ENCODE data around the gene BHLHE40. TPM values are rescaled to one million over a fixed set of nuclear protein-coding genes. Genes with fewer than 3 reads are reported as not detected.
A peak's percentile ranks its signal among the peaks of the same experiment; 100 is the strongest.
"Not testable (repeated sequence)": the region's sequence is repeated elsewhere in the genome, so short reads cannot be mapped to it uniquely, and the experiment has no call there.

BHLHE40 gene
- total RNA-seq, 2 donors from 2014 or later = 228 to 369 TPM

GRCh38 chr3:4954256-4955000 is 24.8 kb upstream of the BHLHE40 start:
- Mint-ChIP-seq H3K36me3 (peaks cover 14 to 18% of the 10 kb centered on the region in 2 donors), H3K9me3 (peaks cover 4 to 16% of the 10 kb centered on the region in 2 donors), H3K27ac (no peak overlapping the region)
- DNase-seq (ENCODE audit: low spot score in 2 of 2) = no peak
- ATAC-seq = no peak

- Mint-ChIP-seq H3K36me3 (peaks cover 14 to 19% of the 10 kb centered on the region in 2 donors), H3K9me3 (peaks cover 4 to 16% of the 10 kb centered on the region in 2 donors), H3K27ac (peak overlapping the region; percentile 22 to 69)
- ATAC-seq = no peak
- DNase-seq (ENCODE audit: low spot score in 2 of 2) = no peak
These were observed 23.1 kb upstream of the BHLHE40 start for GRCh38 chr3:4956099-4956498.

- Mint-ChIP-seq H3K27ac (no peak overlapping the region), H3K9me3 (peaks cover 4 to 16% of the 10 kb centered on the region in 2 donors), H3K36me3 (peaks cover 14 to 19% of the 10 kb centered on the region in 2 donors)
- no peak for DNase-seq (ENCODE audit: low spot score in 2 of 2)
- ATAC-seq = no peak
These were observed 22.5 kb upstream of the BHLHE40 start for GRCh38 chr3:4956738-4957137.

GRCh38 chr3:4957978-4958377 is 21.3 kb upstream of the BHLHE40 start:
- peaks cover 14 to 19% of the 10 kb centered on the region in 2 donors for H3K36me3 Mint-ChIP-seq
- no peak overlapping the region for H3K27ac Mint-ChIP-seq

GRCh38 chr3:4959180-4959579 is 20.1 kb upstream of the BHLHE40 start:
- H3K27ac Mint-ChIP-seq = no peak overlapping the region
- H3K9me3 Mint-ChIP-seq = peaks cover 4 to 21% of the 10 kb centered on the region in 2 donors
- peaks cover 14 to 19% of the 10 kb centered on the region in 2 donors for H3K36me3 Mint-ChIP-seq
- DNase-seq (ENCODE audit: low spot score in 2 of 2) (no peak), ATAC-seq (no peak)

More at GRCh38 chr3:4957978-4958377, 21.3 kb upstream of the BHLHE40 start:
- peaks cover 4 to 16% of the 10 kb centered on the region in 2 donors for H3K9me3 Mint-ChIP-seq
- ATAC-seq = no peak
- no peak for DNase-seq (ENCODE audit: low spot score in 2 of 2)

- not testable (repeated sequence) for DNase-seq (ENCODE audit: low spot score in 2 of 2); ATAC-seq; H3K27ac Mint-ChIP-seq
- peaks cover 26 to 32% of the 10 kb centered on the region in 2 donors for H3K36me3 Mint-ChIP-seq
- H3K9me3 Mint-ChIP-seq = peaks cover 9 to 24% of the 10 kb centered on the region in 2 donors
These were observed 17.4 kb upstream of the BHLHE40 start for GRCh38 chr3:4961865-4962264.

- H3K27ac Mint-ChIP-seq = no peak overlapping the region
- DNase-seq (ENCODE audit: low spot score in 2 of 2) (no peak), ATAC-seq (no peak)
- peaks cover 31 to 35% of the 10 kb centered on the region in 2 donors for H3K36me3 Mint-ChIP-seq
- H3K9me3 Mint-ChIP-seq = peaks cover 20 to 23% of the 10 kb centered on the region in 2 donors
These were observed 15.3 kb upstream of the BHLHE40 start for GRCh38 chr3:4963669-4964570.

GRCh38 chr3:4966006-4966405 is 13.2 kb upstream of the BHLHE40 start:
- H3K27ac Mint-ChIP-seq; DNase-seq (ENCODE audit: low spot score in 2 of 2); ATAC-seq: not testable (repeated sequence)
- H3K9me3 Mint-ChIP-seq = peaks cover 20% of the 10 kb centered on the region in 2 donors
- H3K36me3 Mint-ChIP-seq = peaks cover 37 to 44% of the 10 kb centered on the region in 2 donors

GRCh38 chr3:4967683-4968082 is 11.6 kb upstream of the BHLHE40 start:
- not testable (repeated sequence) for H3K27ac Mint-ChIP-seq

GRCh38 chr3:4971437-4971836 is 7.8 kb upstream of the BHLHE40 start:
- not testable (repeated sequence) for ATAC-seq; H3K27ac Mint-ChIP-seq; DNase-seq (ENCODE audit: low spot score in 2 of 2)
- Mint-ChIP-seq H3K9me3 (peaks cover 19 to 20% of the 10 kb centered on the region in 2 donors), H3K36me3 (peaks cover 36 to 50% of the 10 kb centered on the region in 2 donors)

More at GRCh38 chr3:4967683-4968082, 11.6 kb upstream of the BHLHE40 start:
- not testable (repeated sequence) for ATAC-seq; DNase-seq (ENCODE audit: low spot score in 2 of 2)
- peaks cover 43 to 44% of the 10 kb centered on the region in 2 donors for H3K36me3 Mint-ChIP-seq
- peaks cover 20% of the 10 kb centered on the region in 2 donors for H3K9me3 Mint-ChIP-seq

- ATAC-seq (no peak), DNase-seq (ENCODE audit: low spot score in 2 of 2) (no peak)
- H3K9me3 Mint-ChIP-seq = peaks cover 15 to 17% of the 10 kb centered on the region in 2 donors
- H3K36me3 Mint-ChIP-seq = peaks cover 32 to 46% of the 10 kb centered on the region in 2 donors
- no peak overlapping the region for H3K27ac Mint-ChIP-seq
These were observed 7.4 kb upstream of the BHLHE40 start for GRCh38 chr3:4971838-4972237.

- Mint-ChIP-seq H3K27ac (no peak overlapping the region), H3K9me3 (peaks cover 7 to 10% of the 10 kb centered on the region in 2 donors), H3K36me3 (peaks cover 22 to 41% of the 10 kb centered on the region in 2 donors)
- no peak for ATAC-seq
- DNase-seq (ENCODE audit: low spot score in 2 of 2) = no peak
These were observed 6.3 kb upstream of the BHLHE40 start for GRCh38 chr3:4972652-4973643.

- peaks cover 0 to 10% of the 10 kb centered on the region in 2 donors for H3K9me3 Mint-ChIP-seq
- H3K27ac Mint-ChIP-seq = no peak overlapping the region
- ATAC-seq (no peak), DNase-seq (ENCODE audit: low spot score in 2 of 2) (no peak)
- H3K36me3 Mint-ChIP-seq = peaks cover 10 to 32% of the 10 kb centered on the region in 2 donors
These were observed 5.1 kb upstream of the BHLHE40 start for GRCh38 chr3:4974154-4974553.

GRCh38 chr3:4976109-4976508 is 3.1 kb upstream of the BHLHE40 start:
- Mint-ChIP-seq H3K9me3 (peaks cover 0 to 5% of the 10 kb centered on the region in 2 donors), H3K36me3 (peaks cover 19 to 35% of the 10 kb centered on the region in 2 donors), H3K27ac (peak overlapping the region in 1 of 2 donors; percentile 99)
- ATAC-seq (no peak), DNase-seq (ENCODE audit: low spot score in 2 of 2) (peak in 1 of 2 donors; percentile 63)

GRCh38 chr3:4977001-4977852 is 2.0 kb upstream of the BHLHE40 start:
- Mint-ChIP-seq H3K36me3 (peaks cover 30 to 43% of the 10 kb centered on the region in 2 donors), H3K9me3 (peaks cover 0 to 5% of the 10 kb centered on the region in 2 donors), H3K27ac (peak overlapping the region; percentile 99)
- DNase-seq (ENCODE audit: low spot score in 2 of 2) (peak; percentile 73 to 93), ATAC-seq (peak; percentile 37 to 62)

Data from activated naive CD4-positive, alpha-beta T cell treated with anti-CD3 and anti-CD28 coated beads, Interleukin-2, amount 50 U/mL, for 72 hours (primary cell).